GM12872 (cell line): Measurements from ENCODE around the gene ZFHX3.

ENCODE experiments used
- TF ChIP-seq, protein P1 (sequence below): IDR thresholded peaks from 3 replicates; pipeline ENCODE4 v1.5.1; 2011; ENCODE audit warnings: low read depth, mild to moderate bottlenecking, low read length, moderate library complexity; ENCODE audit not compliant: insufficient read depth

ZFHX3 gene

DNA sequence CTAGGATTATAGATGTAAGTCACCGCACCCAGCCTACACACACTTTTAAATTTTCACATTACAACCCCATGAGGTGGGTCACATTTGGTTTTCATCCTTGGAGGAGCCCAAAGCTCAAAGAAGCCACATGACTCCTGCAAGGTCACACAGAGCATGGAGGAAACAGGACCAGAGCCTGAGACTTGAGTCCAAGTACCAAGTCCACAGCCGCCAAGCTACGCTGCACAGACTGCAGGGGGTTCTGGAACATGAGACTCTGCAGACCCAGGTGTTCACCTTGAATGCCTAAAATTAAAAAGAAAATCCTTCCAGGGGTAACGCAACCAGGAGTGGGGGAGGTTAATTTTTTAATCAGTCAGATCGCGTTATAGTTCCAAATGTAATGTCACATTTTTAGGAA is 150.2 kb downstream of the ZFHX3 start:
- TF ChIP-seq, protein P1, sequence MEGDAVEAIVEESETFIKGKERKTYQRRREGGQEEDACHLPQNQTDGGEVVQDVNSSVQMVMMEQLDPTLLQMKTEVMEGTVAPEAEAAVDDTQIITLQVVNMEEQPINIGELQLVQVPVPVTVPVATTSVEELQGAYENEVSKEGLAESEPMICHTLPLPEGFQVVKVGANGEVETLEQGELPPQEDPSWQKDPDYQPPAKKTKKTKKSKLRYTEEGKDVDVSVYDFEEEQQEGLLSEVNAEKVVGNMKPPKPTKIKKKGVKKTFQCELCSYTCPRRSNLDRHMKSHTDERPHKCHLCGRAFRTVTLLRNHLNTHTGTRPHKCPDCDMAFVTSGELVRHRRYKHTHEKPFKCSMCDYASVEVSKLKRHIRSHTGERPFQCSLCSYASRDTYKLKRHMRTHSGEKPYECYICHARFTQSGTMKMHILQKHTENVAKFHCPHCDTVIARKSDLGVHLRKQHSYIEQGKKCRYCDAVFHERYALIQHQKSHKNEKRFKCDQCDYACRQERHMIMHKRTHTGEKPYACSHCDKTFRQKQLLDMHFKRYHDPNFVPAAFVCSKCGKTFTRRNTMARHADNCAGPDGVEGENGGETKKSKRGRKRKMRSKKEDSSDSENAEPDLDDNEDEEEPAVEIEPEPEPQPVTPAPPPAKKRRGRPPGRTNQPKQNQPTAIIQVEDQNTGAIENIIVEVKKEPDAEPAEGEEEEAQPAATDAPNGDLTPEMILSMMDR, result no peak

- TF ChIP-seq, protein P1, result no peak
Measured at GRCh38 chr16:72896485-72897118, 151.3 kb downstream of the ZFHX3 start.

GRCh38 chr16:72895951-72896350 is 152.0 kb downstream of the ZFHX3 start:
- TF ChIP-seq, protein P1, result no peak

- TF ChIP-seq, protein P1, result no peak
Measured at GRCh38 chr16:72894293-72895151, 153.4 kb downstream of the ZFHX3 start.

DNA sequence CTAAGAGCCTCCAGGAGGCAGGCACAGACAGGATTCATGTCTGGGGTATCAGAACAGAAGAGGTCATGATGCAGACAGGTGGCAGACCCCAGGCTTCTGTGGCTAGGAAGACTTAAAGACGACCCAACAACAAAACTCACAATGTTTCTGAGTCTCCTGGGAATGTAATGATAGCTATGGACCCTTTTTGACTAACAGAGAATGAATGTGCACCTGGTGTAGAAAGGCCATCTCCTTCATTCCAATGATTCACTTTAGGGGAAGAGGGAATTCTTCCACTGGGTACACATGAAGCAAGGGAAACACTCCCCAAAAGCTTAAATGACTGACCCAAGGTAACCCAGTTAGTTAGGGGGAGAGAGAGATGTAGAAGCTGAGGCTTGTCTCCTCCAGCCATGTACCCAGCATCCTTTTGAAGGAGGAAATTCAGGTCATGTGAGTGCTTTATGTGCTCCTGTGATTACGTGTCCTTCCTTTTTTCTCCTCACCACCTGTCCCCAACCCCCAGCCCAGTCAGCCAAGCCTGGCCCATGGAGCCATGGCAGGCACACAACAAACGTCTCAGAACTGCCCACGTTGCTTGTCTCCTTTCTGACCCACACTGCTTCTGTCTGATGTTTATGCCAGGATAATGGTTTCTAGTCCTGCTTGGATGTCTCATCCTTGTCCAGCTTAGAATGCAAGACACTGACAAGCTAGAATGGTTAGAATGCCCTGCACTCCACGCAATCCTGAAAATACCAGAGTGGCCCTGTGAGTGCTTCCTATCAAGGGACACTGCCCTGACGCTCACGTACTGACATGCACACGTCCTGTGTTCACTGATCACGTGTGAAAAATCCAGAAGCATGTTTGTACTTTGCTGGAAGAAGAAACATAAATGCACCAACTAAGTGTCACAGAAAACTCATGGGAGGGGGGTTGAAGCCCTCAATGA is 156.4 kb downstream of the ZFHX3 start:
- TF ChIP-seq, protein P1, result no peak

GRCh38 chr16:72890587-72890986 is 157.3 kb downstream of the ZFHX3 start:
- TF ChIP-seq, protein P1, result no peak
